ENCODE measurements around the gene EVX1. TPM values are rescaled to one million over a fixed set of nuclear protein-coding genes. Genes with fewer than 3 reads are reported as not detected.
A peak's percentile ranks its signal among the peaks of the same experiment; 100 is the strongest.

EVX1 gene
- total RNA-seq, 4 donors from 2014 or later = not detected

GRCh38 chr7:27196287-27196767, 46.3 kb upstream of the EVX1 start:
- Histone ChIP-seq H3K4me1 (peaks cover 8 to 45% (median 25%) of the 10 kb centered on the region in 4 donors), H3K27me3 (peaks cover 0 to 88% of the 10 kb centered on the region in 2 donors), H3K9me3 (peaks cover 0 to 6% (median 0%) of the 10 kb centered on the region in 4 donors), H3K4me3 (no peak overlapping the region), H3K27ac (no peak overlapping the region), H3K36me3 (no peaks in the 10 kb centered on the region)
- DNase-seq = peak; percentile 82 to 95 (median 87)
- peak; percentile 14 to 87 (median 76) for TF ChIP-seq CTCF (IDR thresholded peaks at IDR 0.05)
- TF ChIP-seq POLR2A (IDR thresholded peaks at IDR 0.05) = no peak

GRCh38 chr7:27197137-27198042, 45.2 kb upstream of the EVX1 start:
- H3K27ac ChIP-seq = no peak overlapping the region
- TF ChIP-seq CTCF (IDR thresholded peaks at IDR 0.05) (no peak), POLR2A (IDR thresholded peaks at IDR 0.05) (no peak)
- H3K9me3 ChIP-seq = peaks cover 0 to 6% (median 0%) of the 10 kb centered on the region in 4 donors
- peaks cover 6 to 42% (median 23%) of the 10 kb centered on the region in 4 donors for H3K4me1 ChIP-seq
- no peak for DNase-seq
- peaks cover 0 to 88% of the 10 kb centered on the region in 2 donors for H3K27me3 ChIP-seq
- H3K4me3 ChIP-seq = no peak overlapping the region
- no peaks in the 10 kb centered on the region for H3K36me3 ChIP-seq

GRCh38 chr7:27198138-27198841, 44.3 kb upstream of the EVX1 start:
- DNase-seq = peak in 1 of 3 donors; percentile 50
- TF ChIP-seq POLR2A (IDR thresholded peaks at IDR 0.05) (no peak), CTCF (IDR thresholded peaks at IDR 0.05) (no peak)
- Histone ChIP-seq H3K4me3 (no peak overlapping the region), H3K4me1 (peaks cover 4 to 33% (median 14%) of the 10 kb centered on the region in 4 donors), H3K36me3 (no peaks in the 10 kb centered on the region), H3K27ac (no peak overlapping the region), H3K27me3 (peaks cover 0 to 88% of the 10 kb centered on the region in 2 donors), H3K9me3 (peaks cover 0 to 6% (median 0%) of the 10 kb centered on the region in 4 donors)

- H3K4me1 ChIP-seq = peaks cover 4 to 32% (median 13%) of the 10 kb centered on the region in 4 donors
- TF ChIP-seq POLR2A (IDR thresholded peaks at IDR 0.05) = no peak
- no peak for TF ChIP-seq CTCF (IDR thresholded peaks at IDR 0.05)
- no peaks in the 10 kb centered on the region for H3K36me3 ChIP-seq
- H3K4me3 ChIP-seq = peak overlapping the region in 3 of 4 donors; percentile 27 to 47 (median 46)
- peaks cover 0 to 89% of the 10 kb centered on the region in 2 donors for H3K27me3 ChIP-seq
- no peak overlapping the region for H3K27ac ChIP-seq
- H3K9me3 ChIP-seq = peaks cover 0 to 6% (median 0%) of the 10 kb centered on the region in 4 donors
- DNase-seq = peak in 1 of 3 donors; percentile 56
Measured at GRCh38 chr7:27198871-27199801, 43.5 kb upstream of the EVX1 start.

Measured in Peyer's patch (tissue), 4 donors.